Caki2 (cell line): Measurements from ENCODE around the gene FBP1. TPM values are rescaled to one million over a fixed set of nuclear protein-coding genes. Genes with fewer than 3 reads are reported as not detected.
"Not testable (repeated sequence)": the region's sequence is repeated elsewhere in the genome, so short reads cannot be mapped to it uniquely, and the experiment has no call there.

ENCODE experiments used
- DNase-seq: peaks from one replicate; pipeline ENCODE4 v3.0.0-alpha.2; 2015; ENCODE audit warnings: low read depth
- in situ Hi-C: cut with HindIII; loops from 2 replicates; pipeline ENCODE4 v1.10.0; 2016; ENCODE audit warnings: low sequenced_read_pairs, low pct_unique_long_range_greater_than_20kb, mixed read lengths
- total RNA-seq: library from RNA; depleted of rRNA; stranded (reverse); fragments of >200 nt; shearing (Covaris generic); gene quantifications from 2 replicates; pipeline ENCODE4 v1.2.3, GENCODE V29; 2014; ENCODE audit warnings: low replicate concordance

FBP1 gene
- total RNA-seq, 1 experiment from 2014 or later, result not detected

- in situ Hi-C loops, result no loop called here
- DNase-seq, result no peak
Observed at GRCh38 chr9:94593459-94594345, 45.6 kb downstream of the FBP1 start, which contains the start of gene FBP2. Gene FBP2 (minus strand): TSS chr9:94593824. CDS start chr9:94593726, 98 bp downstream.

GRCh38 chr9:94592683-94593082 lies 46.6 kb downstream of the FBP1 start:
- DNase-seq, in situ Hi-C loops: not testable (repeated sequence)

GRCh38 chr9:94591876-94592275 lies 47.4 kb downstream of the FBP1 start:
- in situ Hi-C loops, result no loop called here
- DNase-seq, result no peak

GRCh38 chr9:94591046-94591545 lies 48.2 kb downstream of the FBP1 start:
- in situ Hi-C loops, DNase-seq: not testable (repeated sequence)

- in situ Hi-C loops, result no loop called here
- DNase-seq, result no peak
Observed at GRCh38 chr9:94588681-94589080, 50.6 kb downstream of the FBP1 start.

- in situ Hi-C loops, result no loop called here
- no peak for DNase-seq
Observed at GRCh38 chr9:94586814-94587213, 52.5 kb downstream of the FBP1 start.

GRCh38 chr9:94586316-94586715 lies 53.0 kb downstream of the FBP1 start:
- in situ Hi-C loops, result no loop called here
- DNase-seq, result no peak

GRCh38 chr9:94584555-94584954 lies 54.8 kb downstream of the FBP1 start:
- in situ Hi-C loops, result no loop called here
- DNase-seq, result no peak

- in situ Hi-C loops, result no loop called here
- DNase-seq, result no peak
Observed at GRCh38 chr9:94581728-94582127, 57.6 kb downstream of the FBP1 start.

- no peak for DNase-seq
- in situ Hi-C loops, result no loop called here
Observed at GRCh38 chr9:94577571-94577970, 61.7 kb downstream of the FBP1 start.

- in situ Hi-C loops, result no loop called here
- DNase-seq, result no peak
Observed at GRCh38 chr9:94577036-94577435, 62.3 kb downstream of the FBP1 start.

- no peak for DNase-seq
- in situ Hi-C loops, result no loop called here
Observed at GRCh38 chr9:94576131-94576530, 63.2 kb downstream of the FBP1 start.

GRCh38 chr9:94568972-94569712 lies 70.2 kb downstream of the FBP1 start:
- in situ Hi-C loops, result no loop called here
- no peak for DNase-seq

GRCh38 chr9:94568250-94568889 lies 70.9 kb downstream of the FBP1 start:
- in situ Hi-C loops, result no loop called here
- no peak for DNase-seq

- in situ Hi-C loops, result no loop called here
- no peak for DNase-seq
Observed at GRCh38 chr9:94567271-94567670, 72.0 kb downstream of the FBP1 start.

- in situ Hi-C loops, result no loop called here
- DNase-seq, result no peak
Observed at GRCh38 chr9:94566550-94566949, 72.8 kb downstream of the FBP1 start.

- in situ Hi-C loops, DNase-seq: not testable (repeated sequence)
Observed at GRCh38 chr9:94564279-94564678, 75.0 kb downstream of the FBP1 start.

- DNase-seq, result no peak
- in situ Hi-C loops, result no loop called here
Observed at GRCh38 chr9:94563548-94563947, 75.8 kb downstream of the FBP1 start.

GRCh38 chr9:94560237-94560636 lies 79.1 kb downstream of the FBP1 start:
- DNase-seq, result no peak
- in situ Hi-C loops, result no loop called here
